Measurements from ENCODE around the gene HSH2D. TPM values are rescaled to one million over a fixed set of nuclear protein-coding genes. Genes with fewer than 3 reads are reported as not detected.

Gene HSH2D
- total RNA-seq, 2 experiments from 2014 or later: 57.6 to 79.0 TPM

DNA sequence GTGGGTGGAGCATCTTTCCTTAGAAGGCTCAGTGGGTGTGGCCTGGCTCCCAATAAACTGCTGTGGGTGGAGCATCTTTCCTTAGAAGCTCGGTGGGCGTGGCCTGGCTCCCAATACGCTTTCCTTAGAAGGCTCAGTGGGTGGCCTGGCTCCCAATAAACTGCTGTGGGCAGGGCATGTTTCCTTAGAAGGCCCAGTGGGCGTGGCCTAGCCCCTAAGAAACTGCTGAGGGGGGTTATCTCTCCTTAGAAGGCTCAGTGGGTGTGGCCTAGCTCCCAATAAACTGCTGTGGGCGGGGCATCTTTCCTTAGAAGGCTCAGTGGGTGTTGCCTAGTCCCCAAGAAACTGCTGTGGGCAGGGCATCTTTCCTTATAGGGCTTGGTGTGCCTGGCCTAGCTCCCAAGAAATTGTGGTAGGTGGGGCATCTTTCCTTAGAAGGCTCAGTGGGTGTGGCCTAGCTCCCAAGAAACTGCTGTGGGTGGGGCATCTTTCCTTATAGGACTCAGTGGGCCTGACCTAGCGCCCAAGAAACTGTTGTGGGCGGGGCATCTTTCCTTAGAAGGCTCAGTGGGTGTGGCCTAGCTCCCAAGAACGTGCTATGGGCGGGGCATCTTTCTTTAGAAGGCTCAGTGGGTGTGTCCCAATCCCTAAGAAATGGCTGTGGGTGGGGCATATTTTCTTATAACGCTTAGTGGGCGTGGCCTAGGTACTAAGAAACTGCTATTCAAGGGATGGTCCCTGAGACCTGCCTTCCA is 10.3 kb downstream of the HSH2D start:
- TF ChIP-seq EZH2phosphoT487 (IDR thresholded peaks at IDR 0.05; ENCODE audit: borderline replicate concordance, low read depth, low read length): no peak
- TF ChIP-seq, protein P1, sequence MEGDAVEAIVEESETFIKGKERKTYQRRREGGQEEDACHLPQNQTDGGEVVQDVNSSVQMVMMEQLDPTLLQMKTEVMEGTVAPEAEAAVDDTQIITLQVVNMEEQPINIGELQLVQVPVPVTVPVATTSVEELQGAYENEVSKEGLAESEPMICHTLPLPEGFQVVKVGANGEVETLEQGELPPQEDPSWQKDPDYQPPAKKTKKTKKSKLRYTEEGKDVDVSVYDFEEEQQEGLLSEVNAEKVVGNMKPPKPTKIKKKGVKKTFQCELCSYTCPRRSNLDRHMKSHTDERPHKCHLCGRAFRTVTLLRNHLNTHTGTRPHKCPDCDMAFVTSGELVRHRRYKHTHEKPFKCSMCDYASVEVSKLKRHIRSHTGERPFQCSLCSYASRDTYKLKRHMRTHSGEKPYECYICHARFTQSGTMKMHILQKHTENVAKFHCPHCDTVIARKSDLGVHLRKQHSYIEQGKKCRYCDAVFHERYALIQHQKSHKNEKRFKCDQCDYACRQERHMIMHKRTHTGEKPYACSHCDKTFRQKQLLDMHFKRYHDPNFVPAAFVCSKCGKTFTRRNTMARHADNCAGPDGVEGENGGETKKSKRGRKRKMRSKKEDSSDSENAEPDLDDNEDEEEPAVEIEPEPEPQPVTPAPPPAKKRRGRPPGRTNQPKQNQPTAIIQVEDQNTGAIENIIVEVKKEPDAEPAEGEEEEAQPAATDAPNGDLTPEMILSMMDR (conservative IDR thresholded peaks at IDR 0.05; ENCODE audit: low read length): no peak
- peaks cover 92% of the 10 kb centered on the region for H3K36me3 ChIP-seq (ENCODE audit: insufficient read depth, low read length)
- no peak overlapping the region for H2AFZ ChIP-seq (ENCODE audit: low read length)
- no peak overlapping the region for H3K27ac ChIP-seq (ENCODE audit: low read depth, low read length, poor library complexity, severe bottlenecking)
- peaks cover 13% of the 10 kb centered on the region; the same call in 1 of the 2 replicates for H3K79me2 ChIP-seq (ENCODE audit: insufficient read depth, low read depth, low read length)
- no peak overlapping the region for H3K4me3 ChIP-seq (ENCODE audit: low read depth, low read length, poor library complexity, severe bottlenecking)
- ChIA-PET CTCF (ENCODE audit: unreplicated experiment) (no interaction called here), POLR2A (interaction anchor here (0.7 to 1.5 kb wide), 2 partner anchors 8 to 11 kb away, joined by 3 to 4 read pairs; no protein-coding TSS in a partner anchor)
- H4K20me1 ChIP-seq (ENCODE audit: insufficient read depth, low read length): 0 out of 2 replicates have a peak, but pooled peaks cover 5% of the 10 kb centered on the region
- H3K4me2 ChIP-seq (ENCODE audit: low read length): no peak overlapping the region
- intact Hi-C loops (cut with micrococcal nuclease; ENCODE audit: unreplicated experiment): no loop called here
- BruUV-seq (replicated peaks): no TSS peak
- peak; percentile 75 for DNase-seq (ENCODE audit: low spot score)
- H3K9me2 ChIP-seq (ENCODE audit: insufficient read depth, low read length): no peaks in the 10 kb centered on the region
- peaks cover 60% of the 10 kb centered on the region for H3K4me1 ChIP-seq (ENCODE audit: insufficient read depth, low read length, poor library complexity, severe bottlenecking)
- H3K9me3 ChIP-seq (ENCODE audit: low read length): no peaks in the 10 kb centered on the region

DNA sequence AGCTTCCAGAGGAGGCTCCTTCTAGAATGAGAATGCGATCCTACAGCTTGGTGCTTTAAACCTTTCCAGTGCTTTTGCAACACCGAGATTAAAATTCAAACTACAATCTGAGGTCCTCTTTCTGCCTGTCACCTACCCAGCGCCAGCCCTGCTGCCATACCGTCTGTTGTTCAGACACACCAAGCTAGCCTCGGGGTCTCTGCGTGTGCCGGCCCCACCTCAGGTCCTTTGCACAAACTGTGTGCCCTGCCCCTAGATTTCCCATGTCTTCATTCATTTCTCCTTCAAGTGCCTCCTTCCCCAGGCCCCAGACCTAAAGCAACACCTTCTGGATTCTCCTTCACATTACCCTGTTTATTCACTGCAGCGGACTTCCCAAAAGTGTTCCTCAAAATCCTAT is 11.1 kb downstream of the HSH2D start:
- BruUV-seq (replicated peaks): no TSS peak
- no peak overlapping the region for H3K4me3 ChIP-seq (ENCODE audit: low read depth, low read length, poor library complexity, severe bottlenecking)
- H3K4me2 ChIP-seq (ENCODE audit: low read length): peak overlapping the region; percentile 47
- intact Hi-C loops (cut with micrococcal nuclease; ENCODE audit: unreplicated experiment): no loop called here
- H3K4me1 ChIP-seq (ENCODE audit: insufficient read depth, low read length, poor library complexity, severe bottlenecking): peaks cover 52% of the 10 kb centered on the region
- H3K9me3 ChIP-seq (ENCODE audit: low read length): no peaks in the 10 kb centered on the region
- no peak for DNase-seq (ENCODE audit: low spot score)
- ChIA-PET CTCF (ENCODE audit: unreplicated experiment) (no interaction called here), POLR2A (interaction anchor here (0.7 to 1.2 kb wide), 3 partner anchors 9 to 11 kb away, joined by 3 to 6 read pairs (median 4); partner anchors contain the start of gene HSH2D)
- no peak for TF ChIP-seq EZH2phosphoT487 (IDR thresholded peaks at IDR 0.05; ENCODE audit: borderline replicate concordance, low read depth, low read length)
- TF ChIP-seq, protein P1 (conservative IDR thresholded peaks at IDR 0.05; ENCODE audit: low read length): no peak
- H4K20me1 ChIP-seq (ENCODE audit: insufficient read depth, low read length): 0 out of 2 replicates have a peak, but pooled peaks cover 5% of the 10 kb centered on the region
- no peak overlapping the region for H2AFZ ChIP-seq (ENCODE audit: low read length)
- H3K79me2 ChIP-seq (ENCODE audit: insufficient read depth, low read depth, low read length): peaks cover 7% of the 10 kb centered on the region; the same call in 1 of the 2 replicates
- peaks cover 84% of the 10 kb centered on the region for H3K36me3 ChIP-seq (ENCODE audit: insufficient read depth, low read length)
- H3K27ac ChIP-seq (ENCODE audit: low read depth, low read length, poor library complexity, severe bottlenecking): peak overlapping the region; percentile 64
- H3K9me2 ChIP-seq (ENCODE audit: insufficient read depth, low read length): no peaks in the 10 kb centered on the region

DNA sequence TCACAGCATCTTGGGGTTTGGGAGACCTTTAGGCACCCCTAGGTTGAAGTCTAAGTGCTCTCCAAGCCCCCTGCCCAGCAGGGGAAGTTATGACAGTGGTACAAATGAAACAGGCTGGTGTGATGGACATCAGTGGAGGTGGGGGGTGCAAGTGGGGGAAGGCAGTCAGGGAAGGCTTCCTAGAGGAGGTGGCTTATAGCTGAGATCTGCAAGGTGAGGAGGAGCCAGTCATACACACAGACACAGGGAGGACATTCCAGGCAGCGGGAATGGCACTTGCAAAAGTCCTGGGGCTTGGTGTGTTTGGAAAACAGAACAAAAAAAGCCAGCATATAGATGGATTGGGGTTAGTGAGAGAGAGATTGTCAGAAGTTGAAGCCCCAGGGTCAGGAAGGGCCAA is 11.6 kb downstream of the HSH2D start:
- H3K4me3 ChIP-seq (ENCODE audit: low read depth, low read length, poor library complexity, severe bottlenecking): peak overlapping the region; percentile 3
- ChIA-PET CTCF (ENCODE audit: unreplicated experiment) (no interaction called here), POLR2A (interaction anchor here (0.7 to 1.2 kb wide), 3 partner anchors 9 to 84 kb away, joined by 3 to 6 read pairs (median 4); partner anchors contain the start of gene HSH2D)
- 0 out of 2 replicates have a peak, but pooled peaks cover 5% of the 10 kb centered on the region for H4K20me1 ChIP-seq (ENCODE audit: insufficient read depth, low read length)
- no peak for TF ChIP-seq EZH2phosphoT487 (IDR thresholded peaks at IDR 0.05; ENCODE audit: borderline replicate concordance, low read depth, low read length)
- TF ChIP-seq, protein P1 (conservative IDR thresholded peaks at IDR 0.05; ENCODE audit: low read length): no peak
- peak overlapping the region; percentile 47 for H3K4me2 ChIP-seq (ENCODE audit: low read length)
- peaks cover 80% of the 10 kb centered on the region for H3K36me3 ChIP-seq (ENCODE audit: insufficient read depth, low read length)
- DNase-seq (ENCODE audit: low spot score): no peak
- H2AFZ ChIP-seq (ENCODE audit: low read length): no peak overlapping the region
- no peaks in the 10 kb centered on the region for H3K9me2 ChIP-seq (ENCODE audit: insufficient read depth, low read length)
- BruUV-seq (replicated peaks): no TSS peak
- peaks cover 5% of the 10 kb centered on the region; the same call in 1 of the 2 replicates for H3K79me2 ChIP-seq (ENCODE audit: insufficient read depth, low read depth, low read length)
- intact Hi-C loops (cut with micrococcal nuclease; ENCODE audit: unreplicated experiment): no loop called here
- peaks cover 46% of the 10 kb centered on the region for H3K4me1 ChIP-seq (ENCODE audit: insufficient read depth, low read length, poor library complexity, severe bottlenecking)
- H3K9me3 ChIP-seq (ENCODE audit: low read length): no peaks in the 10 kb centered on the region
- H3K27ac ChIP-seq (ENCODE audit: low read depth, low read length, poor library complexity, severe bottlenecking): peak overlapping the region; percentile 64

All from OCI-LY7 (cell line).